ENCODE data around the gene GPC1.

The GPC1 gene

DNA sequence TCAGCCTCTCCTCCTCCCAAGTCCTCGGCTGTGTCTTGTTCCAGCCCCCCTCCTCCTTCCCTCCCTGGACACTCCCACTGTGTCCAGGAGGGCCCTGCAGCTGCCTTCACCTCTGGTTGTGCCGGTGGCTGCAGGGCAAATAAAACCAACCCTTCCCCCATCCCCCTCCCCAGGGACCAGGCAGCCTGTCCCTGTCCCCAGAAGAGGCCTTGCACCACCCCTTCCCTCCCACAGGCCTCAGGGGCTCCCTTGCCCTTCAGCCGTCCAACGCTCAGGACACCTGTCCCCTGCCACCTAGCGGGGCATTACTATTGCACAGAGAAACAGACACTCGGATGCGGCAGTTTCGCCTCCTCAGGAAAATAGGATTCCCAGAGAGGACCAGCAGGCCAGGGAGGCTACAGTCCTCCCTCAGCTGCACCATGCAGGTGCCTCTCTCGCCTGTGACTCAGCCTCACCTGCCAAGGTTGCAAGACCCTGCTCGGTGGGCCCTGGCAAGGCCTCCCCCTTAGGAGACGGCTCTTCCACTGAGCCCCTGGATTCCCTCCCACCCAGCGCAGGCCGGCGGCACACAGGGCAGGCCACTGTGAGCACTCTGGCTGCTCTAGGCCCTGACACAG is 5.5 kb upstream of the GPC1 start:
- Mint-ChIP-seq H3K9me3 (peaks cover 13% of the 10 kb centered on the region), H3K27me3 (peaks cover 48% of the 10 kb centered on the region), H3K27ac (no peak overlapping the region), H3K4me1 (peaks cover 6% of the 10 kb centered on the region), H3K4me3 (no peak overlapping the region), H3K36me3 (no peaks in the 10 kb centered on the region)
- ATAC-seq: no peak

DNA sequence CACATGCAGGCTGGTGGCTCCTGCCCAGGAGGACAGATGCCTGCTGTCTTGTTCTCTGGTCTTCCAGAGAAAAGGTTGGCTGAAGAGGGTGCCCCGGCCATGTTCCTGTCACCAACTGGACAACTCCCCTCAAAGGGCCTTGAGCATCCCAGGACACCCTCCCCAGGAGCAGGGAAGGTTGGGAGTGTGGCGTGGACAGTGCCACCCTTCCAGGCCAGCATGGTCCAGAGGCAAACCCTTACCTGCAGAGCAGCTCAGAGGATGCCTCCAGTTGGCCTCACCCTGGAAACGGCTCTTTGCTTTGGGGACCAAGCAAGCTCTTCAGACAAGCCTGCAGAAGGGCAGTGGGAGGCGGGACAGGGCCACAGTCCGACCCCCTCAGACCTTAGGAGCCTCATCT is 4.9 kb upstream of the GPC1 start:
- Mint-ChIP-seq H3K9me3 (peaks cover 10% of the 10 kb centered on the region), H3K27ac (no peak overlapping the region), H3K4me1 (peaks cover 6% of the 10 kb centered on the region), H3K4me3 (no peak overlapping the region), H3K36me3 (no peaks in the 10 kb centered on the region), H3K27me3 (peaks cover 48% of the 10 kb centered on the region)
- no peak for ATAC-seq

DNA sequence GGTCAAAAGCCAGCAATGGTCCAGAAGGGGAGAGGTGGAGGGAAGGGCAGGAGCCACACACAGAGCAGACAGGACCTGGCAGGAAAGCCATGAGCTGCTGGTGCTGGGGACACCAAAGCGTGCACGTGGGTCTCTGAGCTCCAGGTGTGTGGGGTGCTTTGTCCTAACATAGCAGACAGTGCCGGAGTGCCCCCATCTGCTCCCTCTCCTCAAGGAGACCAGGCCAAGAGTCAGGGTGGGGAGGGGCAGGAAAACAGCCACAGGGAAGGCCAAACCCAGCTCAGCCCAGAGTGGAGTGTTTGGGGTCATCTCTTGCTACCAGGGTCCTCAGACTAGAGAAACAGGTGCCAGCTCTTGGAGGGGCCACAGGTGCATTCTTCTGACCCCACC is 4.2 kb upstream of the GPC1 start:
- no peak overlapping the region for H3K4me3 Mint-ChIP-seq
- H3K27ac Mint-ChIP-seq: no peak overlapping the region

DNA sequence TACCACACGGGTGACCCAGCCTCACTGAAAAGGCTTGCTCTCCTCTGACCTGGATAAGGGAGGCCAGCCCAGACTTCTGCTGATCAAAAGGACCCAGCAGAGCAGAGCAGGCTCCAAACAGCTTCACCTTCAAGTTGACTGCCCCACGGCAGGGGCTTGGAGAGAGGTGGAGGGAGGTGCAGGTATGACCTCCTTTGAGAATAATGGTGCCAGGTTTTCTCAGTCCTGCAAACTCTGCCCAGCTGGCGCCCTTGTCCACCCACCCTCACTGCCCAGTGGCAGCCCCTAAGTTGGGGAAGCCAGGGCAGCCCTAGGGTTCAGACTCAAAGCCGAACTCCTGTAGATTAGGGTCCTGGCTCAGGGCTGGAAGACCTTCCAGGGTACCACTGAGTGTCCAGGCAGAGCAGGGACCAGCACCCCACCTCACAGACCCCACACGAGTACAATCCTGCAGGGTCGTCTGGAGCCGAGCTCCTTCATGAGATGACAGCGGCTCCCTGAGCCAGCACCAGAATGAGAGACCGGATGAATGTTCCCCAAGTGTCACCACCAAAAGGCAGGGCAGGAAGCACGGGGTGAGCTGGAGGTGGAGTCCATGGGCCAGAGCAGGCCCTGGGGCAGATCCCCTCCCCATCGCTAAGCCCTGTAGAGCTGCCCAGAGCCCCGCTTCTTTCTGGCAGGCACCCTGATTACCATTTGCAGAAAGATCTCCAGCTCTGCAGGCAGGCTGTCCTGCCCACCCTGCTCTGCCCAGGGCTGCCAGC is 3.6 kb upstream of the GPC1 start:
- Mint-ChIP-seq H3K27ac (no peak overlapping the region), H3K27me3 (peaks cover 49% of the 10 kb centered on the region), H3K9me3 (peaks cover 5% of the 10 kb centered on the region), H3K4me3 (no peak overlapping the region), H3K4me1 (peaks cover 8% of the 10 kb centered on the region), H3K36me3 (no peaks in the 10 kb centered on the region)
- no peak for ATAC-seq

More for the DNA sequence above, 4.2 kb upstream of the GPC1 start:
- Mint-ChIP-seq H3K9me3 (peaks cover 5% of the 10 kb centered on the region), H3K36me3 (no peaks in the 10 kb centered on the region), H3K4me1 (peaks cover 6% of the 10 kb centered on the region), H3K27me3 (peaks cover 48% of the 10 kb centered on the region)
- ATAC-seq: no peak

DNA sequence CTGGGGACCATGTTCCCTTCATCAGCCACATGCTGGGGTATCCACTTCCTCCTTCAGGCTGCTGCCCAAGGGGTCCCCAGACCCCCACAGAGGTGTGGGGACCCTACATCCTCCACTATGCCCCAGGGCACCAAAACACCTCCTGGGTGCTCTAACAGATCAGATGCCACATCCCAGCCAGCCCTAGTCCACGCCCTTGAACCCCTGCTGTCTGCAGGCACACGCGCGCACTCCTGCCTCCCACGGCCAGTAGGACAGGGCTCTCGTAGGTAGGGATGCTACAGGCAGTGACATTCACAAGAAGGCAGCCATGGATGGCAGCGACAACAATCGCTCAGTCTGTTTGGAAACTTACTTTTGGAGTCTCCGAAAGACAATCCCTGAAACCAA is 3.0 kb upstream of the GPC1 start:
- no peak for ATAC-seq
- Mint-ChIP-seq H3K27me3 (peaks cover 54% of the 10 kb centered on the region), H3K4me1 (peaks cover 14% of the 10 kb centered on the region)

DNA sequence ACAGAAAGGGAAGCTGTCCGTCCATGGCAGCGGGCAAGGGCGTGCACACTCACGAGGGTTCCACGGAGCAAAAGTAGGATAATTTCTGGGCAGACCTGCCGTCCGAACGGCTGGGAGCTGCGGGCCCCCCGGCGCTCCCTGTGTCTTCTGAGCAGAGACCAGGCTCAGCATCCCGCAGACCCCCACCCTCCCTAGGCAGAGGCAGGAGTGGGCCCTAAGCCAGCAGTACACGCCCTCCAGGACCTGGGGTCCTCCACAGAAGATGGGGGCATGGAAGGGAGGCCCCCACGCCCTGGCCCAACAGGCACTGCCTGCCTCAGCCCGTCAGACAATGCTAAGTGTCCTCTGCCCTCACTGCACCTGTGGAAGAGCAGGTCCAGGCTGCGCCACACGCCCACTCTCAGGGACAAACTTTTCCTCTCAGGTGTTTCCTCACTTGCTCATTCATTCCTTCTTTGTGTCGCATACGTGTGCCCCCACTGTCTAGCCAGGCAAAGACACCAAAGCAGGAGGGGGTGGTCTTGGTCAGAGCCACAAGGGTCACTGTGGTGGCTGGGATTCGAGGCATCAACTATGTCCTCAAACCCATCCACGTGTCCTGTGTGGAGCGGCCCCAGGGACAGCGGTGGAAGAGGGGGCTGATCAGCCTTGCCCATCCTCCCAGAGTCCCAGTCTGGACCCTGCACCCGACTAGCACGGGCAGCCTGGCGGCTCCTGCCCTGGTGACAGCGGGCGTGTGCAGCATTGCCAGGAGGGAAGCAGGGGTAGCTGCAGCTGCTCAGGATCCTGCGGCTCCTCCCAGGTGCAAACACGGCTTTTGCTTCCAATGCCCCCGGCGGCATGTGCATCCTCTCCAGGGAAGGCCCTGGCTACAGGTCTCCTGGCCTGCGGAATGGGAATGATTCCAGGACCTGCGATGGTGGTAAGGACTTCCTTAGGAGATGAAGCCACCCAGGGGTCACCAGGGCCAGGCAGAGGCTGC is 2.4 kb upstream of the GPC1 start:
- H3K4me3 Mint-ChIP-seq: no peak overlapping the region
- peaks cover 20% of the 10 kb centered on the region for H3K4me1 Mint-ChIP-seq

More for the DNA sequence above, 3.0 kb upstream of the GPC1 start:
- Mint-ChIP-seq H3K9me3 (peaks cover 5% of the 10 kb centered on the region), H3K4me3 (no peak overlapping the region), H3K27ac (no peak overlapping the region), H3K36me3 (no peaks in the 10 kb centered on the region)

DNA sequence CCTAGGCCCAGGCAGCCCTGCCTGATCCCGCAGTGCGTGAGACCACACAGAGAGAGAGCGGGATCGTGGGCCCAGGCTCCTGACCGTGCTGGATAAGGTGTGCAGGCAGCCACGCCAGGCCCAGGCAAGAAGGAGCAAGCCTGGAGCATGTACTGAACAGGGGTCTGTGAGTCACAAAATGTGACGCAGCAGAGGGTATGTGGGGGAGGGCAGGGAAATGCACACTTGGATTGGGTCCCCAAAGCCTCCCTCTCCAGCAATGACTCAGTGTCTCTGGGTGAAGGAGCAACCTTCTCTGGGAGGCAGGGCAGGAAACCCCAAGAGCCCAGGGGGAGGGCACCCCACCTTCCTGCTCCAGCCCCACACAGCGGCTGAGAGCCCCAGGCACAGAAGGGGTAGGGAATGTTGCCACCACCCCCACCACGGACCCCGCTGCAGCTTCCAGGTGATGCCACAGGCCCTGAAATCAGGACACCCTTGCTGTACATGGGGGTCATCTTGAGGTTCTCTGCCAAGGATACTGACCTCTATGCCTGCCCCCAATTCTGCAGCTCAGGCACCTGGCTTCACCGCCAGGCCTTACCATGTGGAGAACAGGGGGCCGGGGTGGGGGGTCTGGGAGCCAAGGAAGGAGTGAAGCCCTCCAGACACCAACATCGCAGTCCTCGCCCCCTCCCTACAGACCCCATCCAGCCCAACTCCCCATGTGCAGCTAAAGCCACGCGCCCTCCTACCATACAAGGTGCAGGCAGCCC is 1.3 kb upstream of the GPC1 start:
- peak overlapping the region; percentile 82 for H3K4me3 Mint-ChIP-seq
- H3K9me3 Mint-ChIP-seq: no peaks in the 10 kb centered on the region
- H3K4me1 Mint-ChIP-seq: peaks cover 25% of the 10 kb centered on the region
- ATAC-seq: no peak
- H3K36me3 Mint-ChIP-seq: no peaks in the 10 kb centered on the region
- no peak overlapping the region for H3K27ac Mint-ChIP-seq
- H3K27me3 Mint-ChIP-seq: peaks cover 51% of the 10 kb centered on the region

More for the DNA sequence above, 2.4 kb upstream of the GPC1 start:
- peaks cover 5% of the 10 kb centered on the region for H3K9me3 Mint-ChIP-seq
- no peaks in the 10 kb centered on the region for H3K36me3 Mint-ChIP-seq
- no peak for ATAC-seq
- peaks cover 54% of the 10 kb centered on the region for H3K27me3 Mint-ChIP-seq
- H3K27ac Mint-ChIP-seq: no peak overlapping the region

DNA sequence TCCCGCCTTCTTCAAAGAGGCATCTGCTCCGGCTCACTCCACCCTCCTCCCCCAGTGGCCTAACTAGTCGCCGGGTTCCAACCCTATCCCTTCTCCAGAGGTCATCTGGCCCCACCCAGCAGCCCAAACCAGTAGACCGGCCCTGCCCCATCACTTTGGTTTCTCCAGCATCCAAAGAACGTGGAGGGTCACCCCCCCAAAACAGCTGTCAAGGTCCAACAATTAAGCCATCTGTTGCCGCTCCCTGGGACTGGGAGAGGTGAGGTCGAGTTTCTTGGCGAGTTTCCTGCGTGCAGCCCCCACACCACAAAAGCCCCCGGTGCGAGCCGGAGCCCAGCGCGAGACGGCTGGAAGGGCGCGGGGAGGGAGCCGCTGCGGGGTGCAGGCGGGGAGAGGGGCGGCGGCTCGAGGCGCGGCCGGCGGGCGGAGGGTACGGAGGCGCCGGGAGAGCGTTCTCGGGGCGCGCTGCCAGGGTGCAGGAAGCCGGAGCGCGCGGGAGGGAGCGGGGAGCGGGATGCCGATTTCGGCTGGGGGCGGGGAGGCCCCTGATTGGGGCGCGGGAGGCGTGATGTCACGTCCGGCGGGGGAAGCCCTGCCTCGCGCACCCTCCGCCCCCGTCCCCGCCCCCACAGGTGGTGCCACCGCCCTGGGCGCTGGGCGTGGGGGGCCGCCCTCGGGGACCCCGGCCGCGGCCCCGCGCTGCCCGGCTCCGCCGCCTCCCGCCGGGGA is 571 bp upstream of the GPC1 start:
- peak overlapping the region; percentile 82 for H3K4me3 Mint-ChIP-seq
- no peaks in the 10 kb centered on the region for H3K36me3 Mint-ChIP-seq
- peaks cover 25% of the 10 kb centered on the region for H3K4me1 Mint-ChIP-seq
- H3K9me3 Mint-ChIP-seq: no peaks in the 10 kb centered on the region
- no peak overlapping the region for H3K27ac Mint-ChIP-seq
- peaks cover 51% of the 10 kb centered on the region for H3K27me3 Mint-ChIP-seq
- ATAC-seq: peak; percentile 86

DNA sequence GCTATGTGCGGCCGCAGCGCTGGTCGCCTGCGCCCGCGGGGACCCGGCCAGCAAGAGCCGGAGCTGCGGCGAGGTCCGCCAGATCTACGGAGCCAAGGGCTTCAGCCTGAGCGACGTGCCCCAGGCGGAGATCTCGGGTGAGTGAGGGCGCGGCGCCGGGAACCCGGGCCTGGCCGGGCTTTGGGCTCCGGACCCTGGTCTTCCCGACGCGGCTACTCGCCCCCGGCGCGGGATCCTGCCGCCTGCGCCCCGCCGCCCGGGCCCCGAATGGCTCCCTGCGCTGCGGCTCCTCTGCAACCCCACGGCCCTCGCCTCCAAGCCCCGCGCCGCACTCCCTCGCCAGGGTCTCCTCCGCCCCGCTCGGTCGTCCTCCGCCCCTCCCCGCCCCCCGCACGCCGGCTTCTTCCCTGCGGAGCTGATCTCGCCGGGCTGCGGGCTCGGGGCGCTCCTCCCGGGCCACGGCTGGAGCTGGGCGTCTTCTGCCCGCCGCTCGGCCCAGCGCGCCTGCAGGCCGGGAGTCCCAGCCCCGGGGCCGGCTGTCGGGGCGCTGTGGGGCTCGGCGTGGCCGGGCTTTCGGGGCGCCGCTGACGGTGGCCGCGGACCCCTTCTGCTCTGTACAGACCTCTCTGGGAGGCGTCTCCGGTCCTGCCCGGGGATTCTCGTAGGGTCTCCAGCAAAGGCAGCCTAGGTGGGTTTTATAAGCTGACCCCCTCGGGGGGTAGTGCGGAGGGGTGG is 652 bp downstream of the GPC1 start:
- ATAC-seq: no peak
- Mint-ChIP-seq H3K36me3 (no peaks in the 10 kb centered on the region), H3K4me3 (peak overlapping the region; percentile 36), H3K27me3 (peaks cover 57% of the 10 kb centered on the region), H3K27ac (no peak overlapping the region), H3K9me3 (no peaks in the 10 kb centered on the region), H3K4me1 (peaks cover 25% of the 10 kb centered on the region)

DNA sequence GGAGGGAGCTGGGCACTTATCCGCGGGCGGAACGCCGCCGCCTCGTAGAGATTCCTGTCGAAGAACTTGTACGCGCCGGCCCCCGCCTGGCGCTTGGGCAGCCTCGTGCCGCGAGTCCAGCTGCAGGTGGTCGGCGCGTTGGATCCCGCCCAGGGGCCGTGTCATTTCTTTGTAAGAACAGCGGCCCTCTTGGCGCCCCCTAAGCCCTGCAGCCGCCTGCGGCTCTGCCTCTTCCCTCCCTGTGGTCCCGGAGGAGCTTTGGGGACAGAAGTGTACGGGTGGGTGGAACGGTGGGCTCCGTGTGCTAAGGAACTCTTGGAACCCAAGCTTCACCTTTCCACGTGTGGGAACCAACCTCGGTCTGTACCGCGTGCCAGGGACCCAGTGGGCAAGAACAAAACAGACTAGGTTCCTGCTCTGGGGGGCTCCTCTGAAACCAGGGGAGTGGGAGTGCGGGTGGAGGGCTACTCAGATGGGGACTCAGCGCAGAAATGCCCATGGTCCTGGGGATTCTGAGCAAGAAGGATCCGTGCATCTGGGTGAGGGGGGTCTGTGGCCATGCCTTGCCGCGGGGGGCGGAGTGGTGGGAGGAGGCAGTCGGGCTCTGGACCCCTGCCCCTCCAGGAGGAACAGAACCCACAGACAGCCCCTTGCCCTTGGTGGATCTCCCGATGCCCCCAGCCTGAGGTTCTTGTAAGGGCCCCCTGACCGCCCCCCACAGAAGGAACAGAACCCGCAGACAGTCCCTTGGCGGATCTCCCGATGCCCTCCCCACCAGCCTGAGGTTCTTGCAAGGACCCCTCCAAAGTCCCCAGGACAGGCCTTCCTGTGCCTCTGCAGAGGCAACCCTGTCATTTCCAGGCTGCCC is 1.5 kb downstream of the GPC1 start:
- H3K4me3 Mint-ChIP-seq: no peak overlapping the region
- H3K27ac Mint-ChIP-seq: no peak overlapping the region
- no peak for ATAC-seq
- no peaks in the 10 kb centered on the region for H3K36me3 Mint-ChIP-seq
- H3K27me3 Mint-ChIP-seq: peaks cover 57% of the 10 kb centered on the region
- H3K4me1 Mint-ChIP-seq: peaks cover 25% of the 10 kb centered on the region
- H3K9me3 Mint-ChIP-seq: no peaks in the 10 kb centered on the region

DNA sequence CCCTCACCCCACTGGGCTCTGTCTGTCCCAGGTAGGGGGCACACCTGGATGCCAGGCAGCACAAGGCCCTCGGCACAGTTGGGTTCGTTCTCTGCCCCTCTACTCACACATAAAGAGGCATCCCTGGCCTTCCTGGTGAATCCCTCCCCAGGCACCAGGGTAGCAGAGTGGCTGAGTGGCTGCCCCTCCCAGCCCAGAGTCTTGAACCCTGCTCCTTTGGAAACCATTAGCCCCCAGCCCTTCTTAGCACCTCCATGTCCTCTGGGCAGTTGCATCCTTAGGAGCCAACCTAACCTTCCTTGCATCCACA is 2.0 kb downstream of the GPC1 start:
- Mint-ChIP-seq H3K4me3 (no peak overlapping the region), H3K9me3 (no peaks in the 10 kb centered on the region), H3K27ac (no peak overlapping the region), H3K27me3 (peaks cover 51% of the 10 kb centered on the region), H3K36me3 (no peaks in the 10 kb centered on the region), H3K4me1 (peaks cover 25% of the 10 kb centered on the region)
- no peak for ATAC-seq

DNA sequence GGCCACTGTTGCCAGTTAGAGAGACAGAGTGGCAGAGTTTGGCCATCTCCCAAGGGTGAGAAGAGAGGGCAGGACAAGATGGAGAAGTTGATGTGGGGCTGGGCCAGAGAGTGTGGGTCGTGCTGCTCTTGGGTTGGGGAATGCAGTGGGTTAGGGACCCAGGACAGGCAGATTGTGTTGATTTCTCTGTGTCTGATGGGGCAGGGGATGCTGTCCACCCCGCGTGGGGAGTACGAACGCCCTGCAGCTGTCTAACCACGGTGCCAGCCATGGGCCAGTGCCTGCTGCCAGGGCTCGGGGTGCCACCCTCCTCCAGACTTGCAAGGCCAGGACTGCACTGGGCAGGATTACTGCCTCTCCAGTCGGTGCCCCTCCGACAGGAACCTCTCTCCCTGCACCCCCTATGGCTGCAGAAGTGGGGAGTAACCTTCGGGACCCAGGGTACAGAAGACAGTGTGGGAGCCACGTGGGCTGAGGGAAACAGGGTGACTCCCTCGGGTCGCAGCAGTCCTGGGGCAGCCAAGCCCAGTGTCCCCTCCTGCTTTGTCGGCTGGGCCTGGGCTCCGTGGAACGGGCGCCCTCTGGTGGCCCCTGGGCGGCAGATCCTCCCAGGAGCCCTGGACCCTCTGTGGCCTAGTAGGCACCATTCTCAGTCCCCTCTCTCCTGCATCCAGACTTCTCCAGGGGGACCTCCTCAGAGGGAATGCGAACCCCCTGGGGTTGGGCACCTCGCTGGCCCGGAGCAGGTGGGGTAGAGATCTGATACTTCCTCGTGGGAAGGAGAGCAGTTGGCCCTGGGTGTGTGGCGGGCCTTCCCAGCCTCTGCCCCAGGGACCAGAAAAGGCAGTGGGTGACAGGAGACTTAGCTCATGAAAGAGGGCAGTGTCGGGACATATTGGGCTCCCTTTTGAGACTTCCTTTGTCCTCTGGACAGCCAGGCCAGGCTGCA is 2.7 kb downstream of the GPC1 start:
- H3K36me3 Mint-ChIP-seq: no peaks in the 10 kb centered on the region
- peaks cover 25% of the 10 kb centered on the region for H3K4me1 Mint-ChIP-seq
- H3K9me3 Mint-ChIP-seq: no peaks in the 10 kb centered on the region
- ATAC-seq: peak; percentile 35
- peaks cover 46% of the 10 kb centered on the region for H3K27me3 Mint-ChIP-seq
- H3K27ac Mint-ChIP-seq: no peak overlapping the region
- H3K4me3 Mint-ChIP-seq: no peak overlapping the region

Measured in stimulated activated memory B cell treated with anti-CD40 and anti-IgM and Interleukin-4, amounts not matched to agents 10 μg/mL and 1 μg/mL and 100 μg/mL, for 72 hours (primary cell).